Measurements from ENCODE around the gene MYPOP.

MYPOP gene

DNA sequence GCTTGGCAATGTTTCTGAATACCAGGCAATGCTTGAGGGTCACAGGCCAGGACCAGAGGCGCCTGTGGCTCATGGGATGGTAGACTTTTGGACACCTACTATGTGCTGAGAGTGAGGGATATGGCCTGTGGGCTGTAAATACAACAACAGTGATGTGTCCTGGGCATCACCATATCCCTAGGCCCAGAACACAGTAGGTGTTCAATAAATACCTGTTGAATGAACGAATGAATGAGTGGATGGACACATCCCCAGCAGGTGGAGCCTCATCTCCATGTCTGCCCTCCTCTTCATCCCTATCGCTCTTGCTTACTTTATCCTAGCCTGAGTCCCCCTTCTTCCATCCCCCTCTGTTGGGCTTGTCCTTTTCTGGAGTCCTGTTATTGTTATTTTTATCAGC, 28.6 kb upstream of the MYPOP start:
- no peak overlapping the region for H3K4me3 ChIP-seq
- H3K36me3 ChIP-seq = no peaks in the 10 kb centered on the region
- H3K27me3 ChIP-seq = peaks cover 0 to 3% (median 0%) of the 10 kb centered on the region in 11 experiments; a peak in 2 of 22 replicates
- H3K9ac ChIP-seq = no peak overlapping the region
- no peak overlapping the region for H3K27ac ChIP-seq
- H3K9me3 ChIP-seq (replicated peaks in 1 of 11) = no peaks in the 10 kb centered on the region
- peaks cover 5 to 13% (median 9%) of the 10 kb centered on the region in 10 experiments; a peak in 18 of 20 replicates for H3K4me1 ChIP-seq
- no peak overlapping the region for H3K4me2 ChIP-seq
- no peak for TF ChIP-seq Cebpa-rat (IDR thresholded peaks at IDR 0.05)
- no peaks in the 10 kb centered on the region for H4K20me1 ChIP-seq

DNA sequence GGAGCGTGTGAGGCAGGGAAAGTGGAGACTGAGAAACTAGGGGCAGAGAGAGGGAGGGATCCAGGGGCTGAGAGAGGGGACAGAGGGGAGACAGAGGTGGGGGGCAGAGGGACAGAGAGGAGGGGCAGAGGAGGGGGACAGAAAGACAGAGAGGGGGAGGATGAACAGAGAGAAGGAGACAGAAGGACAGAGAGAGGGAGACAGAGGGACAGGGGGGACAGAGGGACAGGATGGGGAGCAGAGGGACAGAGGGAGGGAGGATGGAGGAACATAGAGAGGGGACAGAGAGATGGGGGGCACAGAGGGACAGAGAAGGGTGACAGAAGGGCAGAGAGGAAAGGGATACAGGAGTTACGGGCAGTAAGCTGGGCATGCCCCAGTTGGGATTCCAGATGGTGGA, 26.8 kb upstream of the MYPOP start:
- H3K27me3 ChIP-seq = no peaks in the 10 kb centered on the region
- H3K4me3 ChIP-seq = no peak overlapping the region
- no peaks in the 10 kb centered on the region for H4K20me1 ChIP-seq
- no peak overlapping the region for H3K27ac ChIP-seq
- H3K4me2 ChIP-seq = no peak overlapping the region
- no peak overlapping the region; a peak in 1 of 22 replicates for H3K9ac ChIP-seq
- no peaks in the 10 kb centered on the region for H3K36me3 ChIP-seq
- H3K4me1 ChIP-seq = peaks cover 5 to 13% (median 9%) of the 10 kb centered on the region in 10 experiments; a peak in 18 of 20 replicates
- TF ChIP-seq Cebpa-rat (IDR thresholded peaks at IDR 0.05) = no peak
- peaks cover 0 to 5% (median 0%) of the 10 kb centered on the region in 11 experiments; a peak in 1 of 22 replicates for H3K9me3 ChIP-seq (replicated peaks in 1 of 11)

DNA sequence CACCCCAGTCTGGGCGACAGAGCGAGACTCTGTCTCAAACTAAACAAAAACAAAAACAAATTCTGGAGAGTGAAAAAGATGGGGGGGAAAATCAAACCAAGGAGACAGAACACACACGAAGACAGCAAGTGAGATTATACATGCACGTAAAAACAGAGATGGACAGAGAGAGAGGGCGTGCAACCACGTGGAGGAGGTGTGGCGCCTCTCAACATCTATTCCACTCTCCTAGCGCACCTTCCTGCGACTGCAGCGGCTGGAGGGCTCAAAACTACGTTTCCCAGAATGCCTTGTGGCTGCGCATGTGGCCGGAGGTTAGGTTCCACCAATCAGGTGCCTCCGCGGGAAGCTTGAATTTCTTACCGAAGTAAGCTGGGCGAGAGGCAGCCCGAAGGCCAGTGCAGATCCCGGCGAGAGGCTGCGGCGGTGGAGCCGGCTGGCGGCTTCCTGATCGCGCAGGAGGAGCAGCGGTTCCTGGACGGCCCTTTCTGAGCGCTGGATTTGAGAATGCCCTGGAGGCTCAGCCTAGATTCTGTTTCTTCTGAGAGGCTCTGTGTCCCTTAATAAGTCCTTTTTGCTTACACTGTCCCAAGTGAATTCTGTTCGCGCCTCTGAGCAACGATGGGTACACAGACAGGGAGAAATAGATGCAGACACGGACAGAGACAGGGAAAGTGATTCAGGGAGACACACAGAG, 25.3 kb upstream of the MYPOP start:
- Histone ChIP-seq H3K27me3 (no peaks in the 10 kb centered on the region), H3K9me3 (replicated peaks in 1 of 11) (peaks cover 0 to 5% (median 0%) of the 10 kb centered on the region in 11 experiments; a peak in 1 of 22 replicates), H3K9ac (peak overlapping the region in 9 of 11 experiments; percentile 62 to 83 (median 75); a peak in 18 of 22 replicates), H3K36me3 (no peaks in the 10 kb centered on the region), H3K4me1 (peaks cover 5 to 13% (median 9%) of the 10 kb centered on the region in 10 experiments; a peak in 18 of 20 replicates), H3K4me2 (peak overlapping the region; percentile 72 to 95 (median 84)), H3K4me3 (peak overlapping the region in 8 of 10 experiments; percentile 42 to 62 (median 52); a peak in 13 of 20 replicates), H4K20me1 (no peaks in the 10 kb centered on the region), H3K27ac (peak overlapping the region in 9 of 11 experiments; percentile 58 to 81 (median 74); a peak in 17 of 22 replicates)
- TF ChIP-seq Cebpa-rat (IDR thresholded peaks at IDR 0.05) = no peak

DNA sequence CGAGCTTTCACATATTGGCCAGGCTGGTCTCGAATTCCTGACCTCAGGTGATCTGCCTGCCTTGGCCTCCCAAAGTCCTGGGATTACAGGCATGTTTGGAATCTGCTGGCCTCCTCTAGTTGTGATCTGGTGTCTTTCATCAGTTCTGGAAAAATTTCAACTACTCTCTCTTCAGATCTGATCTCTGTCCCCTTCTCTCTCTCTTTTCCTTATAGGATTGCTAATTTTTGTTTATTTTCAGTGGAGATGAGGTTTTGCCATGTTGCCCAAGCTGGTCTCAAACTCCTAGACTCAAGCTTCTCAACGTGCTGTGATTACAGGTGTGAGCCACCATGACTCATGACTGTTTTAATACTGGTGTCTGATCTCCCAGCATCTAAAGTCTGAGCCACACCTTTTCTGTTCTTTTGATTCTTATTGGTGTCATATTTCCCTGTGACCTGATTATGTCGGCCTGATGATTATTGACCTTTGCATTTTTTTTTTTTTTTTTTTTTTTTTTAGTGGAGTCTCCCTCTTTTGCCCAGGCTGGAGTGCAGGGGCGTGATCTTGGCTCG, 22.6 kb upstream of the MYPOP start:
- no peak overlapping the region for H3K9ac ChIP-seq
- peaks cover 0 to 5% (median 0%) of the 10 kb centered on the region in 11 experiments; a peak in 1 of 22 replicates for H3K9me3 ChIP-seq (replicated peaks in 1 of 11)
- TF ChIP-seq Cebpa-rat (IDR thresholded peaks at IDR 0.05) = no peak
- no peaks in the 10 kb centered on the region for H3K36me3 ChIP-seq
- no peaks in the 10 kb centered on the region for H3K27me3 ChIP-seq
- H3K4me1 ChIP-seq = peaks cover 5 to 13% (median 10%) of the 10 kb centered on the region in 10 experiments; a peak in 18 of 20 replicates
- no peaks in the 10 kb centered on the region; a peak in 1 of 22 replicates for H4K20me1 ChIP-seq
- no peak overlapping the region for H3K4me3 ChIP-seq
- no peak overlapping the region for H3K4me2 ChIP-seq
- no peak overlapping the region for H3K27ac ChIP-seq

DNA sequence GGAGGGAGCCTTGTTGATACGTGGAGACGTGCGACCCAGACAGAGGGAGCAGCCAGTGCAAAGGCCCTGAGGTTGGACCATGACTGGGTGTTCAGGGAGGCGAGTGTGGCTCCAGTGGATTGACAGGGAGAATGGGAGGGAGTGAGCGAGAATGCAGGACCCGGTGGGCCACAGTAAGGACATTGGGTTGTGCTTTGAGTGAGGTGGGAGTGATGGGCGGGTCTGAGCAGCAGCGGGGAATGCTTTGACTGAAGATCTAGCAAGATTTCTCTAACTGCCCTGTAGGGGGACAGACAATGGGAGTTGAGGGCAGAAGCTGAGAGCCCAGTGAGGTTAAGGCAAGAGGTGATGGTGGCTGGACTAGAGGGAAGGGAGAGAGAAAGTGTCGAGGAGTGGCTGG, 19.9 kb upstream of the MYPOP start:
- no peak overlapping the region for H3K4me2 ChIP-seq
- H4K20me1 ChIP-seq = no peaks in the 10 kb centered on the region; a peak in 1 of 22 replicates
- H3K36me3 ChIP-seq = no peaks in the 10 kb centered on the region
- no peak overlapping the region for H3K9ac ChIP-seq
- peaks cover 0 to 5% (median 0%) of the 10 kb centered on the region in 11 experiments; a peak in 1 of 22 replicates for H3K9me3 ChIP-seq (replicated peaks in 1 of 11)
- TF ChIP-seq Cebpa-rat (IDR thresholded peaks at IDR 0.05) = no peak
- no peaks in the 10 kb centered on the region for H3K27me3 ChIP-seq
- 0 out of 20 replicates have a peak, but pooled peaks cover 0 to 4% (median 0%) of the 10 kb centered on the region in 10 experiments for H3K4me1 ChIP-seq
- no peak overlapping the region for H3K27ac ChIP-seq
- no peak overlapping the region for H3K4me3 ChIP-seq

DNA sequence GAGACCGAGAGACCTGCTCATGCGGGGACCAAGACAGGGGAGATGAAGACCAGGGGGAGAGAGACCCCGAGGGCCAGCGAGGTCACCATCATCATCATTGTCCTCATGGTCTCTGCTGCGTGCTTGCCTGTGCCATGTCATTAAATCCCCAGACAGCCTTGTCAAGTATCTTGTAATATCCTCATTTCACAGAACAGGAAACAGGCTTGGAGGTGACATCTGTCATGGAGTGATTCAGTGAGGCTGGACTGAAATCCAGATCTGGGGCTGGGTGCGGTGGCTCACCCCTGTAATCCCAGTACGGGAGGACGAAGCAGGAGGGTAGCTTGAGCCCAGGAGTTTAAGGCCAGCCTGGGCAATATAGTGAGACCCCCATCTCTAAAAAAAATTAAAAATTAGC, 18.0 kb upstream of the MYPOP start:
- Histone ChIP-seq H3K9ac (no peak overlapping the region), H3K36me3 (no peaks in the 10 kb centered on the region), H3K27me3 (no peaks in the 10 kb centered on the region), H3K4me3 (no peak overlapping the region), H3K4me1 (0 out of 20 replicates have a peak, but pooled peaks cover 0 to 4% (median 0%) of the 10 kb centered on the region in 10 experiments), H3K27ac (no peak overlapping the region), H3K4me2 (no peak overlapping the region), H4K20me1 (no peaks in the 10 kb centered on the region; a peak in 1 of 22 replicates), H3K9me3 (replicated peaks in 1 of 11) (peaks cover 0 to 5% (median 0%) of the 10 kb centered on the region in 11 experiments; a peak in 1 of 22 replicates)
- TF ChIP-seq Cebpa-rat (IDR thresholded peaks at IDR 0.05) = no peak

DNA sequence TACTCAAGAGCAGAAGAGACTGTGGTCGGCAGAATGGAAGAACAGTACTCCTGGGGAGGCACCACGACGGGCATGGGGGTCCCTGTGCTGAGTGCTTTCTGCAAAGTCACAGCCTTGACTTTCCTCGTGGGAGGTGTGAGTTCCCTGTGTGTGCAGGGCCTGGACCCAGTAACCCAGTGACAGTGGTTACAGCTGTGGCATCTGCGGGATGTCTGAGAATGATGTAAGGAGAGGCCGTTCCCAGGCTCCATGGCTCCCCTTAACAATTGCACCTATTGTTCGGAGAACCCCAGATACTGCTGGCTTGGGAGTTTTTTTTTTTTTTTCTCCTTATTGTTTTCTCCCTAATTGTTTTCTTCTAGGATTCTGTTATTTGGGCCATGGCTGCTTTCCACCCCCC, 17.3 kb upstream of the MYPOP start:
- peaks cover 0 to 4% (median 0%) of the 10 kb centered on the region in 11 experiments; a peak in 1 of 22 replicates for H3K9me3 ChIP-seq (replicated peaks in 1 of 11)
- H4K20me1 ChIP-seq = no peaks in the 10 kb centered on the region; a peak in 1 of 22 replicates
- H3K27me3 ChIP-seq = no peaks in the 10 kb centered on the region
- no peak overlapping the region for H3K4me2 ChIP-seq
- no peak overlapping the region for H3K27ac ChIP-seq
- no peak overlapping the region for H3K4me3 ChIP-seq
- H3K9ac ChIP-seq = no peak overlapping the region
- TF ChIP-seq Cebpa-rat (IDR thresholded peaks at IDR 0.05) = no peak
- no peaks in the 10 kb centered on the region for H3K36me3 ChIP-seq
- H3K4me1 ChIP-seq = 0 out of 20 replicates have a peak, but pooled peaks cover 0 to 4% (median 0%) of the 10 kb centered on the region in 10 experiments

DNA sequence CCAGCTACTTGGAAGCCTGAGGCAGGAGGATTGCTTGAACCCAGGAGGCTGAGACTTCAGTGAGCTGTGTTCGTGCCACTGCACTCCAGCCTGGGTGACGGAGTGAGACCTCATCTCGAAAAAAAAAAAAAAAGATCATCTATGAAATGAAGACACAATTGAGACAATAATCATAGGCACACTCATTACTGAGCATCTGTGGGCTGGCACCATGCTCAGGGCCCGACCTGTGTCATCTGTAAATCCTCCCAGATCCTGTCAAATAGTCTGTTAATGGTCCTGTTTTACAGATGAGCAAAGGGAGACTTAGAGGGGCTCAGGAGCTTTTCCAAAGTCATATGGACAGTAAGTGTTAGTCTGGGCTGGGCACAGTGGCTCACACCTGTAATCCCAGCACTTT, 16.3 kb upstream of the MYPOP start:
- H3K9me3 ChIP-seq (replicated peaks in 1 of 11) = no peaks in the 10 kb centered on the region
- no peaks in the 10 kb centered on the region for H3K36me3 ChIP-seq
- H3K4me1 ChIP-seq = 0 out of 20 replicates have a peak, but pooled peaks cover 0 to 4% (median 0%) of the 10 kb centered on the region in 10 experiments
- no peak overlapping the region for H3K9ac ChIP-seq
- TF ChIP-seq Cebpa-rat (IDR thresholded peaks at IDR 0.05) = no peak
- H3K27me3 ChIP-seq = no peaks in the 10 kb centered on the region
- no peak overlapping the region for H3K4me2 ChIP-seq
- H4K20me1 ChIP-seq = no peaks in the 10 kb centered on the region; a peak in 1 of 22 replicates
- H3K4me3 ChIP-seq = no peak overlapping the region
- H3K27ac ChIP-seq = no peak overlapping the region

DNA sequence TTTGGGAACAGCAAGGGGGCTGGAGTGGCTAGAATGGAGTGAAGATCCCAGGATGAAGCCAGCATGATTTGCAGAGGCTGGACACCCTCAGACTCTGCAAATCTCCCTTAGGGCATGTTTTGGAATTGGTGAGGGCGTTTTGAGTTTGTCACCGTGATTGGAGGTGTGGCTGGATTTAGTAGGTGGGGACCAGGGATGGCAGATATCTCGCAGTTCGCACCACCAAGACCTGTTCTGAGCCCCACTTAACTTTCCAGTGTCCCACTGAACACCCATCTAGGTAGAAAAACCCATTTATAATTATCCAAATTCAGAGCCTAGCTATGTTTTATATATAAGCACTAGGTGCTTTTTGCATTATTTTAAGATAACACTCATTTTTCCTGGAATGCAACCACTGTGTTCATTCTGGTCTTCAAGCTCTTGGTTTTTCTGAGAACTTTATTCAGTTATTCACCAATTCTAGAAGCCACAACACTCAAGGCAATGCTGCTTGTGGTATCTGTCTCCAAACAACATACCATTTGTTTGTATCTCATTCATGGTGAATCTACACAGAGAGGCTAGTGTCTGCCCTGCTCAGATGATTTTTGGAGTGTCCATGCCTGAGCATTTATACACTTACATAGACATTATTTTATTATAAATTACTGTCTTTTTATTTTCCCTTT, 15.1 kb upstream of the MYPOP start:
- Histone ChIP-seq H3K27me3 (no peaks in the 10 kb centered on the region), H3K4me3 (no peak overlapping the region), H3K27ac (no peak overlapping the region)

More for the DNA sequence above, 15.1 kb upstream of the MYPOP start:
- TF ChIP-seq Cebpa-rat (IDR thresholded peaks at IDR 0.05) = no peak
- no peak overlapping the region for H3K4me2 ChIP-seq
- H4K20me1 ChIP-seq = no peaks in the 10 kb centered on the region; a peak in 1 of 22 replicates
- no peaks in the 10 kb centered on the region for H3K36me3 ChIP-seq
- H3K4me1 ChIP-seq = peaks cover 0 to 8% (median 0%) of the 10 kb centered on the region in 10 experiments; a peak in 1 of 20 replicates
- peaks cover 0 to 4% (median 0%) of the 10 kb centered on the region in 11 experiments; a peak in 2 of 22 replicates for H3K9me3 ChIP-seq (replicated peaks in 1 of 11)
- H3K9ac ChIP-seq = no peak overlapping the region
